HepG2 (cell line): Measurements from ENCODE around the gene TCAP. TPM values are rescaled to one million over a fixed set of nuclear protein-coding genes. Genes with fewer than 3 reads are reported as not detected.

Experiments
- CEBPG ChIP-seq: IDR thresholded peaks from 2 replicates; pipeline ENCODE4 v1.6.1; 2016
- ELF1 ChIP-seq: sonication (generic); formaldehyde crosslinking; IDR thresholded peaks from 2 replicates; pipeline ENCODE4 v1.4.0; 2020; ENCODE audit warnings: missing genetic modification reagents
- ETV6 ChIP-seq: sonication (generic); formaldehyde crosslinking; conservative IDR thresholded peaks from 2 replicates; pipeline ENCODE4 v1.4.0; 2020; ENCODE audit warnings: missing genetic modification reagents
- JARID2 ChIP-seq: sonication (generic); formaldehyde crosslinking; IDR thresholded peaks from 2 replicates; pipeline ENCODE4 v1.8.1; 2023; ENCODE audit warnings: missing genetic modification reagents, inconsistent platforms; ENCODE audit not compliant: insufficient replicate concordance
- JUNB ChIP-seq: sonication (generic); formaldehyde crosslinking; IDR thresholded peaks from 2 replicates; pipeline ENCODE4 v1.8.0; 2022; ENCODE audit warnings: missing genetic modification reagents, mild to moderate bottlenecking, borderline replicate concordance
- KLF16 ChIP-seq, 2 experiments: sonication (generic) in 1 of 2; formaldehyde crosslinking in 1 of 2; IDR thresholded peaks; 2 replicates each; pipeline versions ENCODE4 v1.6.1 to v1.8.0; 2016 to 2023; ENCODE audit warnings: missing genetic modification reagents in 2 of 2, missing compliant biosample characterization in 1 of 2
- KMT2A ChIP-seq: sonication (generic); formaldehyde crosslinking; IDR thresholded peaks from 2 replicates; pipeline ENCODE4 v1.4.0; 2020; ENCODE audit warnings: missing genetic modification reagents
- MAFG ChIP-seq: sonication (generic); formaldehyde crosslinking; IDR thresholded peaks from 2 replicates; pipeline ENCODE4 v1.5.1; 2020; ENCODE audit warnings: mild to moderate bottlenecking, missing genetic modification reagents
- MAFK ChIP-seq, 2 experiments: IDR thresholded peaks in 1 of 2; conservative IDR thresholded peaks in 1 of 2; 2 replicates each; pipeline ENCODE4 v1.6.1; 2011; ENCODE audit warnings: improper control_type of control experiment in 2 of 2, low read length in 2 of 2
- PCBP2 ChIP-seq: fragments of 200-400 bp; formaldehyde crosslinking; optimal IDR thresholded peaks from 2 replicates; pipeline ENCODE3; 2018; ENCODE audit warnings: low read length, low read depth; ENCODE audit not compliant: poor library complexity, severe bottlenecking
- PHB2 ChIP-seq: fragments of 450-650 bp; IDR thresholded peaks from 2 replicates; pipeline ENCODE4 v1.6.1; 2018; ENCODE audit not compliant: partially characterized antibody
- POLR2A ChIP-seq, 2 experiments: IDR thresholded peaks; 2 replicates each; pipeline ENCODE4 v1.6.1; 2011; ENCODE audit warnings: low read depth in 2 of 2, low read length in 2 of 2, mild to moderate bottlenecking in 1 of 2, moderate library complexity in 1 of 2; ENCODE audit not compliant: insufficient read depth in 1 of 2
- PRPF4 ChIP-seq: fragments of 200-400 bp; formaldehyde crosslinking; IDR thresholded peaks from 2 replicates; pipeline ENCODE4 v1.6.1; 2016; ENCODE audit warnings: low read length, low read depth; ENCODE audit not compliant: poor library complexity, severe bottlenecking
- RAD51 ChIP-seq: fragments of 450-650 bp; IDR thresholded peaks from 2 replicates; pipeline ENCODE4 v1.6.1; 2016; ENCODE audit warnings: borderline replicate concordance
- RARA ChIP-seq: IDR thresholded peaks from 2 replicates; pipeline ENCODE4 v1.6.1; 2016; ENCODE audit warnings: missing genetic modification reagents, missing compliant biosample characterization
- RBM22 ChIP-seq: fragments of 200-400 bp; formaldehyde crosslinking; optimal IDR thresholded peaks from 2 replicates; pipeline ENCODE3; 2017; ENCODE audit warnings: mild to moderate bottlenecking, low read length, moderate library complexity
- REL ChIP-seq: sonication (generic); formaldehyde crosslinking; conservative IDR thresholded peaks from 2 replicates; pipeline ENCODE4 v1.8.0; 2022; ENCODE audit warnings: mild to moderate bottlenecking, missing genetic modification reagents, moderate library complexity
- RELA ChIP-seq: sonication (generic); formaldehyde crosslinking; IDR thresholded peaks from 2 replicates; pipeline ENCODE4 v1.4.0; 2020; ENCODE audit warnings: missing genetic modification reagents
- SMYD3 ChIP-seq: sonication (generic); formaldehyde crosslinking; IDR thresholded peaks from 2 replicates; pipeline ENCODE4 v1.8.1; 2023; ENCODE audit warnings: mild to moderate bottlenecking, missing genetic modification reagents
- SPEN ChIP-seq: sonication (generic); formaldehyde crosslinking; IDR thresholded peaks from 2 replicates; pipeline ENCODE4 v1.5.1; 2020; ENCODE audit warnings: low read depth, mild to moderate bottlenecking, missing genetic modification reagents
- SRY ChIP-seq: sonication (generic); formaldehyde crosslinking; IDR thresholded peaks from 2 replicates; pipeline ENCODE4 v1.8.0; 2022; ENCODE audit warnings: mild to moderate bottlenecking, missing genetic modification reagents
- SUZ12 ChIP-seq: fragments of 150-350 bp; IDR thresholded peaks from 2 replicates; pipeline ENCODE4 v1.6.1; 2014; ENCODE audit warnings: low read depth, low read length
- SYNCRIP ChIP-seq: fragments of 200-400 bp; formaldehyde crosslinking; IDR thresholded peaks from 2 replicates; pipeline ENCODE4 v1.6.1; 2018; ENCODE audit warnings: mild to moderate bottlenecking, low read depth, low read length; ENCODE audit not compliant: insufficient read depth
- ZNF124 ChIP-seq: sonication (generic); formaldehyde crosslinking; IDR thresholded peaks from 2 replicates; pipeline ENCODE4 v1.4.0; 2020; ENCODE audit warnings: missing genetic modification reagents
- ZNF138 ChIP-seq: sonication (generic); formaldehyde crosslinking; IDR thresholded peaks from 2 replicates; pipeline ENCODE4 v1.5.0; 2020; ENCODE audit warnings: mild to moderate bottlenecking, low read depth, missing genetic modification reagents
- ZNF225 ChIP-seq: sonication (generic); formaldehyde crosslinking; IDR thresholded peaks from 2 replicates; pipeline ENCODE4 v1.4.0; 2020; ENCODE audit warnings: mild to moderate bottlenecking, missing genetic modification reagents
- ZNF34 ChIP-seq: sonication (generic); formaldehyde crosslinking; IDR thresholded peaks from 2 replicates; pipeline ENCODE4 v1.4.0; 2020; ENCODE audit warnings: mild to moderate bottlenecking, missing genetic modification reagents, borderline replicate concordance
- ZNF441 ChIP-seq: sonication (generic); formaldehyde crosslinking; IDR thresholded peaks from 2 replicates; pipeline ENCODE4 v1.7.0; 2021; ENCODE audit warnings: missing genetic modification reagents, borderline replicate concordance
- ZNF644 ChIP-seq: IDR thresholded peaks from 2 replicates; pipeline ENCODE4 v1.6.1; 2016; ENCODE audit warnings: low read depth
- ZSCAN21 ChIP-seq: sonication (generic); formaldehyde crosslinking; IDR thresholded peaks from 2 replicates; pipeline ENCODE4 v1.8.0; 2022; ENCODE audit warnings: mild to moderate bottlenecking, missing genetic modification reagents, moderate library complexity, borderline replicate concordance
- polyA plus RNA-seq, 8 experiments: library from polyadenylated mRNA; depleted of rRNA in 3 of 8; stranded (reverse) in 7 of 8; unstranded in 1 of 8; fragments of >200 nt; fragmentation: Illumina TruSeq in 4 of 8; extraction: Trizol in 4 of 8; gene quantifications; 2 replicates each; pipeline versions ENCODE4 v1.2.1 to v1.2.3, GENCODE V29; 2011 to 2016; ENCODE audit warnings: low read depth in 4 of 8, missing spikeins in 1 of 8, mixed read lengths in 1 of 8; ENCODE audit not compliant: insufficient read depth in 1 of 8
- total RNA-seq, 5 experiments: library from RNA; depleted of rRNA; stranded (reverse); fragments of >200 nt; fragmentation: Illumina TruSeq; extraction: Trizol; gene quantifications; 2 replicates each; pipeline ENCODE4 v1.2.3, GENCODE V29; 2016; ENCODE audit warnings: low read depth in 1 of 5
- TF ChIP-seq, protein P1 (sequence below): IDR thresholded peaks from 2 replicates; pipeline ENCODE4 v1.6.1; 2016; ENCODE audit warnings: low read depth, borderline replicate concordance
- TF ChIP-seq, protein P2 (sequence below): sonication (generic); formaldehyde crosslinking; IDR thresholded peaks from 2 replicates; pipeline ENCODE4 v1.5.0; 2020; ENCODE audit warnings: missing genetic modification reagents, mild to moderate bottlenecking, borderline replicate concordance

The TCAP gene
- total and polyA plus RNA-seq, 2 of the 13 experiments (the other 11 are each of a cell fraction or from before 2014, with no cell fraction given), result 0.24 to 0.65 TPM

DNA sequence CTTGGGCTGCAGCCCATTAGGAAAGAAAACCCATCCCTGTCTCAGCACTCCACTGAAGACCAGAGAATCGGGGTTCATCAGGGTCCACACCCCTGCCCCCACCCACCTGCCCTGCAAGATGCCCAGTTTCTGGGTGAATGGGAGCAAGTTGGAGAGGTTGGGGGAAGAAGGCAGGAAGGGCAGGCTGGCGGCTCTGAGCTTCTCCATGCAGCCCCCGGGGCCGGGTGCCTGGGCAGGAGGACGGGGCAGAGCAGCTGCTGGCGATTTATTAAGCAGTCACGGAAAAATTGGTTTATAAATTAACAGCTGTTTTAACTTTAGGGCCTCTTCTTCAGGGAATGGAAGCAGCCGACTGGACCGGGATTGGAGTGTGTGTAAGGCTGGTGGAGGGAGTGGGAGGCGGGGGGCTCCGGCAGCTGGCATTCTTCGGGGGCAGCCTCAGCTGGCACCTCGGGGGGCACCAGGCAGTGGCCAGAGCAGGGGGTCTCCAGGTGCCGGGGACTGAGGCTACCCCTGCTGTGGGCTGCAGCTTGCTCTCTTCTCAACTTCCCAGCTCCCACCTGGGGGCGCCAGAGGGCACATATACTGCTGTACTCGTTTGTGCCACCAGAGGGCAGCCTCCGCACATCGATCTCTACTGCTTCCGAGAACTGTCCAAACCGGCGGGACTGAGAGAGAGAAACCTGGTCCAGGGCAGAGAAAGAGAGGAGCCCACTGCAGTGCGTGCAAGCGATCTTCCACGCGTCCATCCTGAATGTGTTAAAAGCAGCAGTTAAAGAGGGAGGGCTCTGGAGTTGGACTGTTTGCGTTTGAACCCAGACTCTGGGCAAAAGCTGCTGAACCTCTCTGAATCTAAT, 43.4 kb upstream of the TCAP start (continued):
- TF ChIP-seq SRY (peak; percentile 65; the same call in 1 of the 2 replicates), ETV6 (CRISPR knock-in tag) (0 out of 2 replicates have a peak, but pooled peaks have one; percentile 55), MAFK (conservative IDR thresholded peaks at IDR 0.05 in 1 of 2, IDR thresholded peaks at IDR 0.05 in 1 of 2; ENCODE audit: low read length in 2 of 2) (no peak), ZNF138 (CRISPR knock-in tag) (no peak), MAFG (CRISPR knock-in tag) (no peak), SPEN (CRISPR knock-in tag) (no peak), ZNF441 (CRISPR knock-in tag) (no peak), SMYD3 (no peak), ELF1 (CRISPR knock-in tag) (peak; percentile 61; the same call in 1 of the 2 replicates), KLF16 (CRISPR knock-in tag; IDR thresholded peaks at IDR 0.05) (peak in 1 of 2 experiments; percentile 89; a peak in 2 of 4 replicates), JUNB (CRISPR knock-in tag) (no peak), PRPF4 (no peak), RAD51 (no peak), CEBPG (CRISPR knock-in tag) (peak; percentile 29; the same call in 1 of the 2 replicates), PCBP2 (no peak), ZNF124 (CRISPR knock-in tag) (peak; percentile 95), ZNF644 (CRISPR knock-in tag) (no peak), ZNF225 (CRISPR knock-in tag) (no peak), REL (CRISPR knock-in tag) (no peak), SUZ12 (peak; percentile 26; the same call in 1 of the 2 replicates), RELA (CRISPR knock-in tag) (peak; percentile 92), PHB2 (no peak), KMT2A (CRISPR knock-in tag) (peak; percentile 80), SYNCRIP (no peak), ZSCAN21 (CRISPR knock-in tag) (peak; percentile 33; the same call in 1 of the 2 replicates), RBM22 (no peak), POLR2A (IDR thresholded peaks at IDR 0.05; ENCODE audit: insufficient read depth in 1 of 2, low read depth in 2 of 2, low read length in 2 of 2) (no peak), JARID2 (CRISPR knock-in tag) (no peak), ZNF34 (no peak), RARA (CRISPR knock-in tag) (peak; percentile 25; the same call in 1 of the 2 replicates)
- TF ChIP-seq, protein P1, sequence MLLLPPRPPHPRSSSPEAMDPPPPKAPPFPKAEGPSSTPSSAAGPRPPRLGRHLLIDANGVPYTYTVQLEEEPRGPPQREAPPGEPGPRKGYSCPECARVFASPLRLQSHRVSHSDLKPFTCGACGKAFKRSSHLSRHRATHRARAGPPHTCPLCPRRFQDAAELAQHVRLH (CRISPR knock-in tag), result peak; percentile 96
- TF ChIP-seq, protein P2, sequence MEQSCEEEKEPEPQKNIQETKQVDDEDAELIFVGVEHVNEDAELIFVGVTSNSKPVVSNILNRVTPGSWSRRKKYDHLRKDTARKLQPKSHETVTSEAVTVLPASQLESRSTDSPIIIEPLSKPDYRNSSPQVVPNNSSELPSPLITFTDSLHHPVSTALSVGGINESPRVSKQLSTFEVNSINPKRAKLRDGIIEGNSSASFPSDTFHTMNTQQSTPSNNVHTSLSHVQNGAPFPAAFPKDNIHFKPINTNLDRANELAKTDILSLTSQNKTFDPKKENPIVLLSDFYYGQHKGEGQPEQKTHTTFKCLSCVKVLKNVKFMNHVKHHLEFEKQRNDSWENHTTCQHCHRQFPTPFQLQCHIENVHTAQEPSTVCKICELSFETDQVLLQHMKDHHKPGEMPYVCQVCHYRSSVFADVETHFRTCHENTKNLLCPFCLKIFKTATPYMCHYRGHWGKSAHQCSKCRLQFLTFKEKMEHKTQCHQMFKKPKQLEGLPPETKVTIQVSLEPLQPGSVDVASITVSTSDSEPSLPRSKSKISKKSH (CRISPR knock-in tag), result no peak
